GM20431 (cell line): ENCODE measurements around the gene MUL1.

Experiments used
- in situ Hi-C: fragments of 300-500 bp; cut with MseI, MboI; formaldehyde crosslinking; loops from one replicate; pipeline ENCODE4 v1.15.0; 2020; ENCODE audit warnings: low sequenced_read_pairs; ENCODE audit not compliant: unreplicated experiment

MUL1 gene

DNA sequence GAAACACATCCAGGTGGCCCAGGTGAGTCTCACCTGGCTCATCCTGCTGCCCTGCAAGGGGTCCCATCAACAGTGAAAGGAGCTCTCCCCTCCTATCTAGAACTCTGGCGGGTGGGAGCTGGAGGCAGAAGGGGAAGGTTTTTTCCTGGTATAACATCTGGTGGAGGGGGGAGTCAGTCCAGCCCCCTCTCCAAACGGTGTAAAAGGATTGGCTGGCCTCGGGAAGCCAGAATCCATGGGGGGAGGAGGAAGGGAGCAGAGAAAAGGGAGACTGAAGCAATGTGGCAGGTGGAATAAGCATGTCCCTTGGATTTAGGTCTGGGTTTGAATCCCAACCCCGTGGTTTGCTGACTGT, 20.7 kb downstream of the MUL1 start:
- in situ Hi-C loops, result no loop called here

DNA sequence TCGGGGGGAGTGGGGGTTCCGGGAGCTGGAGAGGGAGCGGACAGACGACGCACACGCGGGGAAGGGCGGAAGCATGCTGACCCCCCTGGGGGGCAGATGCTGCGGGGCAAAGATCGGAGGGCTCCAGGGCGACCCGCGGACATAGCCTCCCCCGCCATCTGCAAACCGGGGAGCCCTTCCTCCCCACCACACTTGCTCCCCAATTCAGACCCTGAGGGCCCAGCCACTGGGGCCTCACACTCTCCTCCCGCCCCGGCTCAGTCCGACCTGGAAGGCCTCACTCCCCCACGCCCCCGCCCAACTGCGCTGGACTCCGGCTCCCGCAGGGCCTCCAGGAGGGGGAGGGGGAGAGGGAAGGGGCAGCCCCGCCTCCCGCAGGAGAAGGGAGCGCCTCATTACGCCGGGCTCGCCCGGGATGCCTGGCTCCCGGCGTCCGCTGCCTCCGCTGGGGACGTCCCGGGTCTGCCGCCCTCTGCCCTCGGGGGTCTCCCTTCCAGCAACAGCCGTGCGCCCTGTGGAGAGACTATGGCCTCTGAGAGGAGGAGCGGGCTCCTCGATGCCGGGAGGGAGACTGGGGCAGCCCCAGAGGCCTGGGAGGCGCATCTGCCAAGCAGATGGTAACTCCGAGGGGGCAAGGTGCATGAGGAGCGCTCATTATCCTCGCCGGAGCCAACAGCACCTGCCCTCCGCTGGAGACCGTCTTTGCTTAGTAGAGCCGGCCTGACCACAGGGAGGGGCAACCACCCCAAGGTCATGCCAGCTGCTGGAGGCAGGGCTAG, 21.3 kb downstream of the MUL1 start:
- in situ Hi-C loops, result no loop called here

DNA sequence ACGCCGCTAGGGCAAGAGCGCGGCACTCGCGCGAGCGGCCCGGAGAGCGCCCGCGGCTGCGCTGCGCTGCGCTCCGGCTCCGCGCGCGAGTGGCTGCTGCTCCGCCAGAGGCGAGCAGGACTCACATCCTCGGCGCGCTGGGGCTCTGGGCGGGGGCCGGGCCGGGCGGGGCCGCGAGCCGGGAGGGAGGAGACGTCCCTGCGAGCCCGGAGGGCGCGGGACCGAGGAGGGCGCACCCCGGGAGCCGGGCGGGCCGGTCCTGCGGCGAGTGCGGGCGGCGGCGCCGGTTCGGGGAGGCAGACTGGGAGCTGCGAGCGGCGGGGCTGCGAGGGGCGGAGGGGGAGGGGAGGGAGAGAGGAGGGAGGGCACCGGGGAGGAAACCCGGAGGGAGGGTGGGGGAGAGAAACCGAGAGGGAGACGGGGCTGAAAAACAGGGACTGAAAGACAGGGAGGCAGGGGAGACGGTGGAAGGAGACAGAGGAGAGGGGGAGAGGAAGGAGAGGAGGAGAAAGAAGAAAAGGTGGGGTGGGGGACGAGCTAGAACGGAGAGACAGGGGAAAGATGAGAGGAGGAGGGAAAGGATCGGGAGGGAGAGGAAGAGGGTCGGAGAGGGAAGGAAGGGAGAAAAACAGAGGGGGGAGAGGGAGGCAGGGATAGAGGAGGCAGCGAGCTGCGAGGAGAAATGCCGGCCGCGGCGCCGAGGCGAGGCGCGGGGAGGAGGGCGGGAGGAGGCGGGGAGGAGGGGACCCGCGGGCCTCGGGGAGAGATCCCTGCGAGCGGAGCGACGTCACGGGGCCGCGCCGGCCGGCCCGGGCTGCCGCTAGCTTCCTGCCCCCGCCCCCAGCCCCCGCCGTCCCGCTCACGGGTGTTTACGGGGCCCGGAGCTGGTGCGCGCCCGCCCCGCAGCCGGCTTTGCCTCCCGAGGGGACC, 22.2 kb downstream of the MUL1 start, which contains the start of gene CAMK2N1:
Gene CAMK2N1, minus strand, starts transcription at position 684 of the 930 bp plus-strand sequence. CDS start 831 bp downstream, outside the sequence.
- in situ Hi-C loops, result no loop called here

DNA sequence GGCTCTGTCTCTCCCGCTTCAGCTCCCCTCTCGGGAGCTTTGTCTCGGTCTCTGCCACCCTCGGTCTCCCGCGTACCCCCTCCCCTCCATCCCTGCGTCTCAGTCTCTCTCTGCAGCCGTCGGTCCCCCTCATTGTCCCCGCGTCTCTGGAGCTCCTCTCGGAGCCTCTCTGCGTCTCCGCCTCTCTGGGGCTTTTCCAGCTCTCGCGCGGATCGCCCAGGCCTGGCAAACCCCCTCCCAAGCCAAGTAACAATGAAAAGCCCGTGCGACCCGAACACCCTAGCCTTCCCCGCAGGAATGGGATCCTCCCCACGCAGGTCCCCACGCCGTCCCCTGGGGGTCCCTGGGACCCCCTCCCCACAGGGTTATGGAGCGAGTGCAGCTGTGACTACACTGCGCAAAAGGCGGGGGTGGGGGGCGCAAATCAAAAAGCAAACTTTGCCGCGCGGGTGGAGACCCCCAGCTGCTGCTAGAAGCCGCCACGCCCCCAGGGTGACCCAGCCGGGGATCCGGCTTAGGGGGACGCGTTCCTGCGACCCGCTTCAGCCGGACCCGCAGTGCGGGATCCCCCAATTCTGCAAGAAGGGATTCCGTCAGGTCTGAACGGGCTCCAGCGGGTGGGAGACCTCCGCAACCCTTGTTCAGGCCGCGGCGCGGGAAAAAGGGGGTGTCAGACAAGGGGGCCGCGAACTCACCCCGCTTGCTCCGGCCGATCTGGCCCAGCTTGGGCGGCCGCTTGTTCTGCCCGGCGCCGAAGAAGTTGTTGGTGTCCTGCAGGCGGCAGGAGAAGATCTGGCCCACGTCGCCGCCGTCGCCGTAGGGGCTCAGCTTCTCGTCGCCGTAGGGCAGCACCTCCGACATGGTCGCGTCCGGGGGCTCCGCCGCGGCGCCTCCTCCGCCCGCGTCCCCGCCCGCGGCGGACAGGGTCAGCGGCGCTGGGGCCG, 23.2 kb downstream of the MUL1 start:
- in situ Hi-C loops, result no loop called here

DNA sequence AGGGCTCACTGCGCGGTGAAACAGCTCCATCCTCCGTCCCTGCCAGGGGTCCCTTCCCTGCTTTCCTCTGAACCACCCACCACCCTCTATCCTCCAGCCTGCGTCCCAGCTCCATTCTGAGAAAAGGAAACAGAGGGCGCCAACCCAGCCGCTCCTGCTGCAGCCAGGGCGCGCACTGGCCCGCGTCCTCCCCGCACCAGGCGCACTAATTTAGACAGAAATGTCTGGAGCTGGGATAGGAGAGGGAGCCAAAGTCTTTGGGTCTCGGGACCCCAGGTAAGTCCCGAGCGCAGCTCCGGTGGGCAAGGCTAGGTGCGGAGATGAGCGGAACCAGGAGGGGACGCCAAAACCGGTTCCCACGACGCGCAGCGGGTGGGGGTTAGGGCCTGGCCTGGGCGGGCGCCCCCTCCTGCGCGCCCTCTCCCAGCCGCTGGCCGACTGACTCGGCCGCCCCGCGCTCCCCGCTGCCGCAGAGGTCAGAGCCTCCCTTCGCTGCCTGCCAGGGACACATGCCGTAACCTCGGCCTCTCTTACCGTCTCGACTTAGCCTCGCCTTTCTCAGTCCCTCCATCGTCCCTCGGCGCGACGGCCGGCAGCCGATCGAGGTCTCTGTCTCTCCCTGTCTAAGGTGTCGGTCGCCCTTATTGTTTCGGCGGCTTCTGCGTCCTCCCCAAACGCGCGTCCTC, 24.0 kb downstream of the MUL1 start:
- in situ Hi-C loops, result no loop called here

DNA sequence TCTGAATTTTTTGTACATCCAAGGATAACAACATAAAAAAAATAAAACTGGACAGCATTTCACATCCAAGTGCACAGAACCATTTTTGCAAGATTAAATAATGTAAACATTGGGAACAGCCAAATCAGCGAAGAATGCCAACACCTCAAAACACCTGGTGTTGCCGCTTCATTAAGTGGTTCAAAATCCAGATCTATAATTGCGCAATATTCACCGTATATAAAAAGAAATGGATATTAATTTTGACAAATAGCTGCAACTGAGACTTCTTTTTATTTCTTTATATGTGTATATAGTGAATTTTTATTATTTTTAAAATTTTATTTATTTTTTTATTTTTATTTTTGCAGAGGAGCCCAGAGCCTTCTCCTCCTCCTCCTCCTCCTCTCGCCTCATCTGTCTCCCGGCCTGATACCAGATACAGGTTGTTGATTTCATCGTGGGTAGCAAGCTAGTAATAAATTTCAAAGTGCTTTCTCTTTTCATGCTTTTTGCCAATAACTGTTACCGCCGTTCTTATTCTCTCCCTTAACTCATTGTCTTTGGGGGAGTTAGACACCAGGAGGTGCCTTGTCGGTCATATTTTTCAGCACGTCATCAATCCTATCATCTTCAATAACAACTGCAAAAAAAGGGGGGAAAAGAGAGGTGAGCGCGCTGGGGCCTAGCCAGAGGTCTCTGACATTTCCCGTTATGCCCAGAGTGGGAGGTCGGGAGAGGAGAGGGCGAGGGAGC, 24.7 kb downstream of the MUL1 start:
- in situ Hi-C loops, result no loop called here

DNA sequence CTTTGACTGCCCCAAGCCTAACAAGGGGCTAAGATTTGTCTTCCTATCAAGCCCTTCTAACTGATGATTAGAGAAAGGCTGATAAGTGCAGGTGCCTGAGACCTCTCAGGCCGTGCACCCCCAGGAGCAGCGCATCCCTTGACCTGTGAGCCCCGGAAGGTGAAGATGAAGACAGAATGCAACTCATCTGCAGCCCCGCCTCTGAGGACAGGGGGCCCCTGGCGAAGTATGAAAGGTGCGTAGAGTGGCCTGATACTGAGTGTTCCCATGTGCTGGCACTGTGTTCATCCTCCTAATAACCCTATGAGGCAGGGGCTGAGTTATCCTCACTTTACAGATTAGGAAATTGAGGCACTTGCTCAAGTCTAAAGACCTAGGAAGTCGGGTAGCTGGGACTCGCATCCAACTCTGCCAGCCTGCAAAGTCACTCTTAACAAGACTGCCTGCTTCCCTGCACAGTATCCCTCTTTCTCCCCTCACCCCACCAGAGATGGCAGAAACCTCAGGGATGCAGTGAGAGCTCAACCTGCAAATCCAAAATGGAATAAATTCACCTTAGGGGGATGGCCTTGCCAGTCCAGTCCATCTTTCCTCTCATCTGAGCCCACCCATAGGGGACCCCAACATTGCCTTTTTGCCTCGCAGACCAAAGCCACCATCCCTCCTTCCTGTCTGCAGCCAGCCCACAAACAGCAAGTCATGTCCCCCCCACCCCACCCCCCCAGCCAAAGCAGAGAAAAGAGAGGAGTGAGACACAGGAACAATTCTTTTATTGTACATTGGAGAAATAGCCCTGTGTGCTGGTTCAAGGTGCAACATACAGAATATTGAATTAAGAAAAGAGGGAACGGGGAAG, 26.1 kb downstream of the MUL1 start:
- in situ Hi-C loops, result no loop called here

DNA sequence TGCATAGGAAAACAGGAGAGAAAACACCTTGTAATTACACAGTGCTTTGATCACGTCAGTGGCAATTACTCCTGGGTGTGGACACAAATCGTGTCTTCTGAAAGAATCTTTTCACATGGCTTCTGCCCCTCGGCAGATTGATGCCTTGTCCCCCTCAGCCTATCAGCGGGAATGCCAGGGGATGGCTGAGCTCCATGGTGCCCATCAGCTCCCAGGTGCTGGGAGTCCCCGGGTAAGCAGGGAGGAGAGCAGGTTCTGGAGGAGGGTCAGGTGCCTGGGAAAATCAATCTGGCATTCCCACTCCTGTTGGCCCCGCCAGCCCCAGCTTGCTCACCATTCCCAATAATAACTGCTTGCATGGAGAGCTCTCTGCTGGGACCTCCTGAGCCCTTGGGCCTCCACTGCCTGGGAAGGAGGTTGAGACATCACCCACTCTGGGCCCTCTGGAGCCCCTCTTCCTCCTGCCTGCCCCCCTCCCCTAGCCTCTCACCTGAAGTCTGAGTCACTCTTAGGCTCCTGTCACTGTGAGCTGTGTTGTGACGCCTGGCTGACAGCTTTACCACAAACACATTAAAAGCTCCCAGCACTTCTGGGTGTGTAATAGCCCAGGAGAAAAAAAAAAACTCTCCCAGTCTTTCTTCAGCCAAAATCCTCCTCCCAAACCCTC, 26.9 kb downstream of the MUL1 start:
- in situ Hi-C loops, result no loop called here

DNA sequence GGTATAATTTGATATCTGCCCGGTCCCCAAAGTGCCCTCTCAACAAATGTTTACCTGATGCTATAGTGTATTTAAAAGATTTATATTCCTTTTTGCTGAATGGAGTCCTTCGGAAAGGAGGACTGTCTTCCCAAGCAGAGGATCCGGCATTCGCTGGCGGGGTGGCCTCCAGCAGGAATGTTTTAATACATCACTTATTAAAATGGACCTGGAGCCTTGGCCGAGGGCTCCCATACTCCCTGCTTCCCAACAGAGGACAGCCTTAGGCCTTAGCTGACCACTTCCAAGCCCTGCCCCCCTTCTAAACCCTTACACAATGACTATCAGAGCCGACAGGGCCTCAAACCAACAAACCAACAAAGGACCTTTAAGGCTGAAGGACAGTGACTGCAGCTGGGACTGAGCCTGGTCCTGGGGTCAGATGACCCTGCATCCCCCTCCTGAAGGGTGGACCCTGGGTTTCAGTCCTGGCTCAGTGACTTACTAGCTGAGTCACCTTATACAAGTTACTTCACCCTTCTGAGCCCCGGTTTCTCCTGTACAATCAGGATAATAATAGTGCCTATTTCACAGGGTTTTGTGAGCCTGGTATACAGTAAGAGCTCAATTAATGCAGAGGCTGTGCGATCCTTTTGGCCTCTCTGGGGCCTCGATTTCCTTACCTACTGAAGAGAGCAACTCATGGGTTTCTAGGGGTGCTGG, 27.6 kb downstream of the MUL1 start:
- in situ Hi-C loops, result no loop called here

DNA sequence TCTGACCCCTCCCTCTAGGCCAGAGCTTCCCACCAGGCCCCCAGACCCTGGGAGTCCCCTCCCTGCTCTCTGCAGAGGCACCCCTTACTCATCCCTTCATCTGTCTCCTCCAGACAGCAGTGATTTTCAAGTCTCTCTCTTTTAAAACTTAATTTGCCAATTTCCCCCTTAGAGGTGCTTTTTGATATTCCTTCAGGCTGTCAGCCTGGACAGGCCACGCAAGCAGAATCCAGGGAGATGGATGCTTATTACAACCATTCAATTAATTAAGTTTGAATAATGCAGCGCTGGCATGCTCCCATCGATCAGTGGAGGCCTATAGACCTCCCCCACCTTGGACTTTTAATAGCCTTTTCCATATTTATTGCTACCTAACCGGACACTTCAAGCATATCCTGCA, 28.1 kb downstream of the MUL1 start:
- in situ Hi-C loops, result no loop called here

DNA sequence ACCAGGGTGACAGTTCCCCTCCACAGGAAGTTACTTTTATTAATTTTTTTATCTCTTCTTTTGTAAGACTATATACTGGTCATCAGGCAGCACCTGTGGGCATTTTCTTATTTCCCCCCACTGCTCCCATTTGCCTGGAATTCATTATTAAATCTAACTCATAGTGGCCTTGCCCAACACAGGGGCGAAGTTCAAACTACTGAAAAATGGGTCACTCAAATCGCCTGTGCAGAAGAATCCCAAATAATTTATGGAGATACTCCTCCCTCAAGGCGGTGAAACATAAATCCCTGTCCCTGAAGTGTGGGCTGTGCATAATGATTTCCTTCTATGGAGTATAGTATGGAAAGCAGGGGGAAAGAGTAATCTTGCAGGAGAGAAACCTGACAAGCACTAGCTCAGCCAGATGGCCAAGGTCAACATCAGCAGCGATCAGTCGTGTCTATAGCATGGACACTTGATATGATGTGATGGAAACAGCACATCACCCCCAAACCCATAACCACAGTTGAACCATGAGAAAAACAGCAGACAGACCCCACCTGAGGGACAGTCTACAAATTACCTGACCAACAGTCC, 29.8 kb downstream of the MUL1 start:
- in situ Hi-C loops, result no loop called here

DNA sequence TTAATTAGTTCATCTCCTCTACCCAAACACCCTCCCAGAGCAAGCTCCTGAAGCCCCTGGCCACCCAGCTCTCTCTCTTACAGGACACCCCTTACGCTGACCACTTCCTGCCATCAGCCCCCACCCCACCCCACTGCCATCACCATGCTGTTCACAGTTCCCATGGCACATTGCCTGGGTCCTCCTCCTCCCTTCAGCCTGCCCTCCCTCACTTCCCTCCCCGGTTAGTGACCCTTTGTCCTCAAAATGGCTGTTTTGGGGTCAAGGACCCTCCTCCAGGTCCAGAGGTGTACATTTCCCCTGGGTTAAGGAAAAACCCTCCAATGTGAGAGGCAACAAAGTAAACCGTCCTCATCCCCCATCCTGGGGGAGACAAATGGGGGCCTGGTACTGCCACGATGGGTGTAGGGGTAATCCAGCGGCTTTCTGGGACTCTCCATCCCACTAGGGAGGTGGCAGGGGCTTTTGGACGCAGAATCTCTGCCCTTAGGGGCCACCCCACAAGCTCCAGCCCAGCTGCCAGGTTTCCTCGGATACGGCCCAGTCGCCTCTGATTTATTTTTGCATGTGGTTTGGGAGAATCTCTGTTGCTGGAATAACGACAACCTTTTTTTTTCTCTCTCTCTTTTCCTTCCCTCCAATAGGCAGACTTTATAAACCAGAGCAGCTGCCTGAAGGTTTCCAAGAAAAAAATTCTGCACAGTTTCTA, 30.4 kb downstream of the MUL1 start:
- in situ Hi-C loops, result no loop called here

DNA sequence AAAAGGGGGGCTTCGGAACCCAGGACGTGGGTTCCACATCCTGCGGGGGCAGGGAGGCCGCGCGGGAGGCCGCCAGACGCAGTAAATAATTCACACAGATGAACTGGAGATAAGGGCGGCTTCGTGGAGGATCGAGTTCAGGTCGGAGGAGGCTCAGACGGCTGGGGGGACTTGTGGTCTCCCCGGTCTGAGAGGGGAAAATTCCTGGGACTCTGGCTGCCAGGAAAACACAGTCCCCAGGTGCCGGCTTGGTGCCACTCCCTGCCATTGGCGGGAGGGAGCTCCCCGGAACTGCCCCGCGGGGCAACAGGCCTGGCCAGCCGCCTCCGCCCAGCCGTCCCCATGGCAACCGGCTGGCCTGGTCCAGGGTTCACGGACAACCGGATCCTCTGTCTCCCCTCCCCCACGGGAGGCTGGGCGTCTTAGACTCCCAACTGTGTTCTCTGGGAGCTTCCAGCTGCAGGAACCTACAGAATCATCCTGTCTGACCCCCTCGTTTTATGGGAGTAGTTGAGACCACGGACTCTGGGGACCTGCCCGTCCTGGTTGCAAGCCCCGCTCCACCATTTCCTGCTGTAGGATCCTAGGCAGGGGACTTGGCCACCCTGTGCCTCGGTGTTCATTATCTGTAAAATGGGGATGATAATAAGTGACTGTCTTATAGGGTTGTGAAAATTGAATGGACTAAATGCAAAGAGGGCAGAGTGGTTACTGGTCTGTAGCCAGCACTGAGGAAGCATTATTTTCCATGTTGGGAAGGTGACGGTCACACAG, 31.5 kb downstream of the MUL1 start:
- in situ Hi-C loops, result no loop called here

DNA sequence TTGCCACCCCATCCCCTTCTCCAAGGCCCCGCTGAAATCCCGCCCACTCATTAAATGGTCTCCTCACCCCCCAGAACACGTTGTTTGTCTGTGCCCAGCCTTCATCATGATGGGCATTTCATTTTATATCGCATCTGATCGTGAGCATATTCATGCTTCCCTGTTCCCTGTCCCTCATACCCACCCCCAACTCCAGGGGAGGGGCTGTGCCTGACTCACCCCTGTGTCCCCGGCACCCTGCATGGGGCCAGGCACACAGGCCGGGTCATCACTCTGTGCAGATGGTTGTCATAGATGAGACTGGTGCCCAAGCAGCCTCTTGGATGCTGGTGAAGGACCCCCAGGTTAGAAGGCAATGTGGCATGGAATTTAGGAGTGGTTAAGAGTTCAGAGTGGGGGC, 33.0 kb downstream of the MUL1 start:
- in situ Hi-C loops, result no loop called here

DNA sequence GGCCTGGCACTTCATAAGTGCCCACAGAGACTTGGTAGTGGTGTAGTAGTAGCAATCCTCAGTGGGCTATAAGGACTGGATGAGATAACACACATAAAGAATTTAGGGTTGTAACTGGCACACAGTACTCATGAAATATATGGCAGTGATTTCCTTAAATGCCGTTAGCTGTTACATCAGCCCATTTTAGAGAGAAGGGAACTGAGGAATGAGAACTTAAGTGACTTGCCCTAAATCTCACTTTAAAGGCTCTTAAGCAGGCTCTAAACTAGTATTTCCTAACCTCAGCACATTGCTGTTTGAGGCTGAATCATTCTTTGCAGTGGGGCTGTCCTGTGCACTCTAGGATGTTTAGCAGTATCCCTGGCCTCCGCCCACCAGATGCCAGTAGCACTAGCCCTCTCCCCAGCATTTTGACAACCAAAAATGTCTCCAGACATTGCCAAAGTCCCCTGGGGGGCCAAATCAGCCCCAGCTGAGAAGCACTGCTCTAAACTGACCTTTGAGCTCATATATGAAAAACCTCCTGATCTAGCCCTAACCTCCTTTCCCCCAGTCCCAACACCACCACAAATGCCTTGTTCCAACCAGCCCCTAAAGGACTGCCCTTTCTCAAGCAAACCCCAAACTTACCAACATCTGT, 33.5 kb downstream of the MUL1 start:
- in situ Hi-C loops, result no loop called here
